Activated T-cell treated with anti-CD3 and anti-CD28 coated beads, Interleukin-2, amount 50 U/mL, for 24 hours (primary cell): ENCODE results near the gene SLC25A41.
"Not testable (repeated sequence)": the region's sequence is repeated elsewhere in the genome, so short reads cannot be mapped to it uniquely, and the experiment has no call there.

Experiments
- DNase-seq: peaks from one replicate; pipeline ENCODE4 v3.0.0-alpha.2; 2020
- H3K27ac Mint-ChIP-seq: 2 replicates; pipeline ENCODE4 v1.8.0; 2020; ENCODE audit warnings: mild to moderate bottlenecking, mixed read lengths
- H3K27me3 Mint-ChIP-seq: 2 replicates; pipeline ENCODE4 v1.8.0; 2020; ENCODE audit warnings: mixed read lengths
- H3K36me3 Mint-ChIP-seq: 2 replicates; pipeline ENCODE4 v1.8.0; 2020; ENCODE audit warnings: low read depth, mixed read lengths
- H3K4me1 Mint-ChIP-seq: 2 replicates; pipeline ENCODE4 v1.8.0; 2020; ENCODE audit warnings: low read depth, mixed read lengths
- H3K4me3 Mint-ChIP-seq: 2 replicates; pipeline ENCODE4 v1.8.0; 2020; ENCODE audit warnings: mild to moderate bottlenecking, moderate library complexity, mixed read lengths
- H3K9me3 Mint-ChIP-seq: 2 replicates; pipeline ENCODE4 v1.8.0; 2020; ENCODE audit warnings: mixed read lengths

SLC25A41 gene

DNA sequence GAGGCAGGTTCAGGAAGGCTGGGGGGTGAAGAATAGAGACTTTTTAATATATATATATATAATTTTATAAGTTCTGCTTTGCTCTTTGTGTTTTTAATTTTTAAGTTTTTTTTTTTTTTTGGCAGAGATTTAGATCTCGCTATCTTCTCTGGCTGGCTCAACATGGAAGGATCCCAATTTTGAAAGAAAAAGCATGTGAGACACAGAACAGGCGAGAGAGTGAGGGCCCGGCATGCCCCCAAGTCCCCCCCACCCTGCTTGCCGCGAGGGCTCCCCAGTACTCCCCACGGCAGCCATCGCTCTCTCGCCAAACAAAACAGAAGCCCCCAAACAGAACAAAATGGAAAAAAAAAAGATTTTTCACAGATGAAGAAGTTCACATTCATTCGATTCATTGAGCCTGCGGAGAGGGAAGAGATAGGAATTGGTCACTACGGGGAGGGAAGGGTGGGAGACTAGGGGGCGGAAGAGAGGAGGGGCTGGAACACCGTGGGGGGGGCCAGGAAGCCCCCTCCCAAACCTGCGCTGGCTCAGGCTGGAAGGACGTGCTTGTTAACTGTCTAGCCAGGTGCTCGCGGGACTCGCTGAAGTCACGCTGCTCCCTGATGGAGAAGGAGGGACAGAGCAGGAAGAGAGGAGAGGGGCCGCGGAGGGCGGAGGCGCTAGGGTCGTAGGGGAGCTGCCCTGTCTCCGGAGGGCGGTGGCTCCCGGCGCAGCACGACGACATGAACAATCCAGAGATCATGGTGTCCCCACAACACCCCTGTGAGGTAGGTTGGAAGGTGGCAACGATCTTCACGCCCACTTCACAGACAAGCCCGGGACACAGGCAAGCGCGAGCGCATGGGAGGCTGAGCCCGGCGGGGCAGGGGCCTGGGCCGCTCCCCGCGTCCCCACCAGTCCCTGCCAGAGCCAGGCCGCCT is 19.6 kb downstream of the SLC25A41 start:
- H3K27ac Mint-ChIP-seq: no peak overlapping the region
- H3K27me3 Mint-ChIP-seq: no peaks in the 10 kb centered on the region
- H3K4me1 Mint-ChIP-seq: no peaks in the 10 kb centered on the region
- H3K36me3 Mint-ChIP-seq: peaks cover 62% of the 10 kb centered on the region
- no peak for DNase-seq
- H3K4me3 Mint-ChIP-seq: no peak overlapping the region
- H3K9me3 Mint-ChIP-seq: no peaks in the 10 kb centered on the region

GRCh38 chr19:6413291-6413690 is 20.3 kb downstream of the SLC25A41 start:
- H3K9me3 Mint-ChIP-seq: no peaks in the 10 kb centered on the region
- no peak overlapping the region for H3K27ac Mint-ChIP-seq

GRCh38 chr19:6412447-6413091 is 21.0 kb downstream of the SLC25A41 start:
- Mint-ChIP-seq H3K4me3 (no peak overlapping the region), H3K9me3 (no peaks in the 10 kb centered on the region), H3K4me1 (no peaks in the 10 kb centered on the region), H3K36me3 (peaks cover 48% of the 10 kb centered on the region), H3K27ac (no peak overlapping the region), H3K27me3 (no peaks in the 10 kb centered on the region)
- DNase-seq: peak; percentile 68

More at GRCh38 chr19:6413291-6413690, 20.3 kb downstream of the SLC25A41 start:
- H3K27me3 Mint-ChIP-seq: no peaks in the 10 kb centered on the region
- H3K4me1 Mint-ChIP-seq: no peaks in the 10 kb centered on the region
- H3K4me3 Mint-ChIP-seq: no peak overlapping the region
- no peak for DNase-seq
- H3K36me3 Mint-ChIP-seq: peaks cover 55% of the 10 kb centered on the region

DNA sequence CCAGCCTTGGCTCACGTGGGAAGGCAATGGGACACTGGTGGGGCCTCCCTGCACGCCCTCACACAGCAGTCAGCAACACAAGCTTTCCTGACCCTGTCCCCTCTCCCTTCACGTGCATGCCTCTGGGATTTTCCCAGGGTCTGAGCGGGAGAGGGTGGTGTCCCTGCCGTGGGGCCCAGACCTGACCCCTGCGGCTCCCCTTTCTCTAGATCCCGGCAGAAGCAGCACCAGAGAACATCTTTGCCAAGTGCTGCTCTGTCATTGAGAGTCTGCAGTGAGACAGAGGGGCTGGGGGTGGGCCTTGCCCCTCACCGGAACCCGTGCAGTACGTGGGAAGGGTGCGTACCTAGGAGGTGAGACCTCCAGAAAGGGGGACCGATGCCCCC is 21.5 kb downstream of the SLC25A41 start:
- Mint-ChIP-seq H3K4me1 (no peaks in the 10 kb centered on the region), H3K27ac (no peak overlapping the region), H3K9me3 (no peaks in the 10 kb centered on the region), H3K36me3 (peaks cover 43% of the 10 kb centered on the region), H3K4me3 (no peak overlapping the region), H3K27me3 (no peaks in the 10 kb centered on the region)
- DNase-seq: no peak

DNA sequence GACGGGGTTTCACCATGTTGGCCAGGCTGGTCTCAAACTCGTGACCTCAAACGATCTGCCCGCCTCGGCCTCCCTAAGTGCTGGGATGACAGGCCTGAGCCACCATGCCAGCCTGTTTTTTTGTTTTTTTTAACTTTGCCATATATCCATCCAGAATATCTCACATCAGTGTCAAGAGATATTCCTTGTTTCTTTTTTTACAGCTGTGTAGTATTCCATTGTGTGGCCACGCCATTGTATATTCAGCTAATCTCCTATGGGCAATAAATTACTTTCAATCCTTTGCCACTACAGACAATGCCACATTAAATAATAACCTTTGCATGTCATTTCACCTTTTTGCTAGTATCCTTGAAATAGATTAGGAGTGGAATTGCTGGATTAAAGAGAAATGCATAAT is 24.2 kb downstream of the SLC25A41 start:
- Mint-ChIP-seq H3K27ac (no peak overlapping the region), H3K4me1 (no peaks in the 10 kb centered on the region), H3K36me3 (peaks cover 20% of the 10 kb centered on the region)

GRCh38 chr19:6406401-6406800 is 27.2 kb downstream of the SLC25A41 start:
- DNase-seq: no peak
- H3K27me3 Mint-ChIP-seq: no peaks in the 10 kb centered on the region
- no peak overlapping the region for H3K4me3 Mint-ChIP-seq
- no peaks in the 10 kb centered on the region for H3K9me3 Mint-ChIP-seq
- no peak overlapping the region for H3K27ac Mint-ChIP-seq
- no peaks in the 10 kb centered on the region for H3K4me1 Mint-ChIP-seq
- no peaks in the 10 kb centered on the region for H3K36me3 Mint-ChIP-seq

More for the DNA sequence above, 24.2 kb downstream of the SLC25A41 start:
- no peak for DNase-seq
- Mint-ChIP-seq H3K9me3 (no peaks in the 10 kb centered on the region), H3K27me3 (no peaks in the 10 kb centered on the region), H3K4me3 (no peak overlapping the region)

- Mint-ChIP-seq H3K9me3 (no peaks in the 10 kb centered on the region), H3K36me3 (no peaks in the 10 kb centered on the region), H3K27me3 (no peaks in the 10 kb centered on the region), H3K4me3 (no peak overlapping the region), H3K4me1 (no peaks in the 10 kb centered on the region), H3K27ac (no peak overlapping the region)
- no peak for DNase-seq
Observed at GRCh38 chr19:6402837-6403608, 30.5 kb downstream of the SLC25A41 start.

DNA sequence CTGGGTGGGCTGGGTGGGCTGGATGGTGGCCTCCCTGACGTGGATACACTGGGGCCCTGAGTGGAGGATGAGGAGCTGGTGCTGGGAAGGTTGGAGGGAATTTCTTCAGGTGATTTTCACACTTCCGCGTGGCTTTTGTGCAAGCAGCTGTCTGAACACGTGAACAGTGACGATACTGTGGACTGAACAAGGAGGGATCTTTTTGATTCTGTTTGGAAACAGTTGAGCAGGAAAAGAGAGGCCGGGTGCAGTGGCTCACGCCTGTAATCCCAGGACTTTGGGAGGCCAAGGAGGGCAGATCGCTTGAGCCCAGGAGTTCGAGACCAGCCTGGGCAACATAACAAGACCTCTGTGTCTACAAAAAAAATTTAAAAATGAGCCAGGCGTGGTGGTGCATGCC is 31.5 kb downstream of the SLC25A41 start:
- H3K36me3 Mint-ChIP-seq: no peaks in the 10 kb centered on the region
- H3K4me1 Mint-ChIP-seq: no peaks in the 10 kb centered on the region
- no peak for DNase-seq
- H3K27ac Mint-ChIP-seq: no peak overlapping the region
- no peaks in the 10 kb centered on the region for H3K9me3 Mint-ChIP-seq
- H3K27me3 Mint-ChIP-seq: no peaks in the 10 kb centered on the region
- no peak overlapping the region for H3K4me3 Mint-ChIP-seq

DNA sequence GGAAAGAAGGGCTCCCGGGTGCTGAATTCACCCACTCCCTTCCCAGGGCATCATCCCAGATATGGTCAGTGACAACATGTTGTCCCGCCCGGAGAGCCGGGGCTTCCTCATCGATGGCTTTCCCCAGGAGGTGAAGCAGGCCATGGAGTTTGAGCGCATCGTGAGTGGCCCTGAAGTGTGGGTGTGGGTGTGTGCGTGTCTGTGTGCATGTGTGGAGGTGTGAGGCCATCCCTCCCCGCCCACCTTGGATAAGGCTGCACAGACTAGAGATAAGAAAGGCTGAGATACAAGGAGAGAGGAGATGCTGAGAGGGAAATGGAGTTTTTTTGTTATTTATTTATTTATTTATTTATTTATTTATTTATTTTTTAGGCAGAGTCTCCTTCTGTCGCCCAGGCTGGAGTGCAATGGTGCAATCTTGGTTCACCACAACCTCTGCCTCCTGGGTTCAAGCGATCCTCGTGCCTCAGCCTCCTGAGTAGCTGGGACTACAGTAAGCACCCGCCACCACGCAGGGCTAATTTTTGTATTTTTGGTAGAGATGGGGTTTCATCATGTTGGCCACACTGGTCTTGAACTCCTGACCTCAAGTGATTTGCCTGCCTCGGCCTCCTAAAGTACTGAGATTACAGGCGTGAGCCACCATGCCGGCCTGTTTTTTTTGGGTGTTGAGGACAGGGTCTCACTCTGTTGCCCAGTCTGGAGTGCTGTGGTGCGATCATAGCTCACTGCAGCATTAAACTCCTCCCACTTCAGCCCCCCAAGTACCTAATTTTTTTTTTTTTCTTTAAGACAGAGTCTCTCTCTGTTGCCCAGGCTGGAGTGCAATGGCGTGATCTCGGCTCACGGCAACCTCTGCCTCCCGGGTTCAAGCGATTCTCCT is 33.3 kb downstream of the SLC25A41 start:
- not testable (repeated sequence) for H3K27me3 Mint-ChIP-seq, H3K27ac Mint-ChIP-seq

DNA sequence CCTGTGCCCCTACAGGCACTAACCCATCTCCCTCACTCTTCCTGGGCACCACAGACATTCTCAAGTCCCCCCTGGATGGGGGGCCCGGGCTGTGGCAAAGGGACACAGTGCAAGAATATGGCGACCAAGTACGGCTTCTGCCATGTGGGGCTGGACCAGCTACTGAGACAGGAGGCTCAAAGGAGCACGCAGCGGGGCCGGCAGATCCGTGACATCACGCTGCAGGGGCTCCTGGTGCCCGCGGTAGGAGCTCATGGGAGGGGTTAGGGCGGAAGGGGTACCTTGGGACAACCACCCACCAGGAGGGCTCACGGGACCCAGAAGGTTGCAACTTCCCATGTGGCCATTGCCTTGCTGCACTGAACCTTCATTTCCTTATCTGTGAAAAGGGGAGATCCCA is 37.3 kb downstream of the SLC25A41 start:
- Mint-ChIP-seq H3K36me3 (peaks cover 20% of the 10 kb centered on the region), H3K27ac (no peak overlapping the region), H3K4me1 (peaks cover 26% of the 10 kb centered on the region), H3K27me3 (no peaks in the 10 kb centered on the region), H3K4me3 (no peak overlapping the region), H3K9me3 (no peaks in the 10 kb centered on the region)
- no peak for DNase-seq

More for the DNA sequence above, 33.3 kb downstream of the SLC25A41 start:
- not testable (repeated sequence) for H3K9me3 Mint-ChIP-seq, H3K4me3 Mint-ChIP-seq, H3K4me1 Mint-ChIP-seq, H3K36me3 Mint-ChIP-seq, DNase-seq

DNA sequence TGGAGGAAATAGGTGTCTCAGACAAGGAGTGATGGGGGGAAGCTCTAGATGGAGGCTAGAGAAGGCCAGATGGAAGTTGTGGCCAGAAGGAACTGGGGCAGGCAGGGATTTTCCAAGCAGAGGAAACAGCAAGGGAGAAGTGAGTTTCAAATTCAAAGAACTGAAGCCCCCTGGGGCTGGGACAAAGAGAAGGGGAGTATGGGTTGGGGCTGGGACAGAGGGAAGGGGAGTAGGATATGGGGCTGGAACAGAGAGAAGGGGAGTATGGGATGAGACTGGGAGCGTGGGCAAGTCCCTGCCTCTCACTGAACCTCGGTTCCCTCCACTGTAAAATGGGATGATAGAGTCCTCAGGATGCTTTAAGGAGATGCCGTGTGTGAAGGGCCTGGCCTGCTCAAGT is 38.7 kb downstream of the SLC25A41 start:
- Mint-ChIP-seq H3K27ac (peak overlapping the region; percentile 34), H3K4me3 (peak overlapping the region; percentile 15), H3K27me3 (no peaks in the 10 kb centered on the region)

GRCh38 chr19:6393983-6394412 is 39.6 kb downstream of the SLC25A41 start:
- Mint-ChIP-seq H3K36me3 (peaks cover 38% of the 10 kb centered on the region), H3K27ac (peak overlapping the region; percentile 99), H3K4me1 (peaks cover 30% of the 10 kb centered on the region), H3K4me3 (peak overlapping the region; percentile 98), H3K9me3 (no peaks in the 10 kb centered on the region), H3K27me3 (no peaks in the 10 kb centered on the region)
- DNase-seq: no peak

More for the DNA sequence above, 38.7 kb downstream of the SLC25A41 start:
- DNase-seq: no peak
- Mint-ChIP-seq H3K9me3 (no peaks in the 10 kb centered on the region), H3K4me1 (peaks cover 30% of the 10 kb centered on the region), H3K36me3 (peaks cover 31% of the 10 kb centered on the region)

DNA sequence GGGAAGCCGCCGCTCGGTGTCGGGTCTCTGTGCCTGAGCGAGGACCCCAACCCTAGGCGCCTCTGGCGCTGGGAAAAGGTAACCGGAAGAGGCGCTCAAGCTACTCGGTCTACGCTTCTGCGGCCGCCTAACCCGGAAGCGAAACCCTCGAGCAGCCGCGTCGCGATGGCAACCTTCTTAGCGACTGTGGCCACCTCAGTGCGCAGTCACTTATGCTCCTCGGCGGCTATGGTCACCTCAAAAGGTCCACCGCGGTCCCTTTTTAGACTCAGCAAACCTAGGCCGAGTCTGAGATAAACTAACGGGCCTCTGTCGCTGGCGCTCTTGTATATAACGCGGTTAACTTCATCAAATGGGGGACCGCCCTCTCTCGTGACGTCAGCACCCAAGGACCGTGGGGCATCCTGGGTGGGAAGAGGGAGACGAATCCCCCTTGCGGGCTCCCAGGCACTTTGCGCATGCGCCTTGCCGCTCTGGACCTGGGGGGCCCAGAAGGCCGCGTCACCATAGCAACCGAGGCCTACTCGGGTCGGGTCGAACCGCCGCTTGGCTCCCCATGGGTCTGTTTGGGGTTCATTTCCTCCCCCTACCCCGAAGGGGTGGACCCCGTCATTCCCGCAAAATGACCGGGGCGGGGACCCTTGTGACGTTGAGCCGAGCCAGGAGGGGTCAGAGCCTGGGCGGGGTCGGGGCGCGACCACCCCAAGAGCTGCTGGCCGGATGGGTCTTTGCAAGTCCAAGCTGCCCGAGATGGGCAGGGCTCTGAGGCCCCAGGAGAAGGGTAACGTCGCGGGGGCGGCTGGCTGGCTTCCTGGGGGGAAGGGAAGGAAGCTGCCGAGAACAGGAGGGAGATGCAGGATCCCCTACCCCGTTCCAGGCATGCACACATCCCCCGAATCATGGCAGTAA is 40.2 kb downstream of the SLC25A41 start, which contains the start of gene GTF2F1:
Gene GTF2F1 (minus strand): TSS at position 91 of the 909 bp plus-strand sequence. CDS start 169 bp downstream, outside the sequence.
- Mint-ChIP-seq H3K27ac (peak within 1 kb of the TSS; percentile 99), H3K9me3 (no peaks in the 10 kb centered on the region), H3K4me1 (peaks cover 32% of the 10 kb centered on the region), H3K4me3 (peak within 1 kb of the TSS; percentile 98), H3K27me3 (no peaks in the 10 kb centered on the region), H3K36me3 (peaks cover 45% of the 10 kb centered on the region)
- DNase-seq: peak; percentile 95
